Measurements from ENCODE around the gene ALDH7A1. TPM values are rescaled to one million over a fixed set of nuclear protein-coding genes. Genes with fewer than 3 reads are reported as not detected.

The ALDH7A1 gene
- total RNA-seq, 1 experiment from 2014 or later, result 176 TPM

DNA sequence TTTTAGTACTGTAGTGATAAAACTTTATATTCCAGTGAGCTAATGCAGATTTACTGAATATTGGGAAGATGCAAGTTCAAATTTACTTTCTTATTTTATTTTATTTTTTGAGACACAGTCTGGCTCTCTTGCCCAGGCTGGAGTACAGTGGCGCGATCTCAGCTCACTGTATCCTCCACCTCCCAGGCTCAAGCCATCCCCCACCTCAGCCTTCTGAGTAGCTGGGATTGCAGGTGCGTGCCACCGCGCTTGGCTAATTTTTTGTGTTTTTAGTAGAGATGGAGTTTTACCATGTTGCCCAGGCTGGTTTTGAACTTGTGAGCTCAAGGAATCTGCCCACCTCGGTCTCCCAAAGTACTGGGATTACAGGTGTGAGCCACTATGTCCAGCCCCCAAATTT, 15.6 kb upstream of the ALDH7A1 start:
- Mint-ChIP-seq H3K27me3 (ENCODE audit: low read depth) (no peaks in the 10 kb centered on the region), H3K27ac (no peak overlapping the region), H3K4me1 (peaks cover 5% of the 10 kb centered on the region), H3K9me3 (no peaks in the 10 kb centered on the region), H3K36me3 (peaks cover 54% of the 10 kb centered on the region), H3K4me3 (no peak overlapping the region)
- ChIA-PET POLR2A (no interaction called here), CTCF (interaction anchor here (1.1 to 1.5 kb wide), 2 partner anchors 9 to 11 kb away, joined by 4 read pairs; no protein-coding TSS in a partner anchor)
- DNase-seq (ENCODE audit: low spot score) (no peak), ATAC-seq (no peak)
- TF ChIP-seq, protein P1, sequence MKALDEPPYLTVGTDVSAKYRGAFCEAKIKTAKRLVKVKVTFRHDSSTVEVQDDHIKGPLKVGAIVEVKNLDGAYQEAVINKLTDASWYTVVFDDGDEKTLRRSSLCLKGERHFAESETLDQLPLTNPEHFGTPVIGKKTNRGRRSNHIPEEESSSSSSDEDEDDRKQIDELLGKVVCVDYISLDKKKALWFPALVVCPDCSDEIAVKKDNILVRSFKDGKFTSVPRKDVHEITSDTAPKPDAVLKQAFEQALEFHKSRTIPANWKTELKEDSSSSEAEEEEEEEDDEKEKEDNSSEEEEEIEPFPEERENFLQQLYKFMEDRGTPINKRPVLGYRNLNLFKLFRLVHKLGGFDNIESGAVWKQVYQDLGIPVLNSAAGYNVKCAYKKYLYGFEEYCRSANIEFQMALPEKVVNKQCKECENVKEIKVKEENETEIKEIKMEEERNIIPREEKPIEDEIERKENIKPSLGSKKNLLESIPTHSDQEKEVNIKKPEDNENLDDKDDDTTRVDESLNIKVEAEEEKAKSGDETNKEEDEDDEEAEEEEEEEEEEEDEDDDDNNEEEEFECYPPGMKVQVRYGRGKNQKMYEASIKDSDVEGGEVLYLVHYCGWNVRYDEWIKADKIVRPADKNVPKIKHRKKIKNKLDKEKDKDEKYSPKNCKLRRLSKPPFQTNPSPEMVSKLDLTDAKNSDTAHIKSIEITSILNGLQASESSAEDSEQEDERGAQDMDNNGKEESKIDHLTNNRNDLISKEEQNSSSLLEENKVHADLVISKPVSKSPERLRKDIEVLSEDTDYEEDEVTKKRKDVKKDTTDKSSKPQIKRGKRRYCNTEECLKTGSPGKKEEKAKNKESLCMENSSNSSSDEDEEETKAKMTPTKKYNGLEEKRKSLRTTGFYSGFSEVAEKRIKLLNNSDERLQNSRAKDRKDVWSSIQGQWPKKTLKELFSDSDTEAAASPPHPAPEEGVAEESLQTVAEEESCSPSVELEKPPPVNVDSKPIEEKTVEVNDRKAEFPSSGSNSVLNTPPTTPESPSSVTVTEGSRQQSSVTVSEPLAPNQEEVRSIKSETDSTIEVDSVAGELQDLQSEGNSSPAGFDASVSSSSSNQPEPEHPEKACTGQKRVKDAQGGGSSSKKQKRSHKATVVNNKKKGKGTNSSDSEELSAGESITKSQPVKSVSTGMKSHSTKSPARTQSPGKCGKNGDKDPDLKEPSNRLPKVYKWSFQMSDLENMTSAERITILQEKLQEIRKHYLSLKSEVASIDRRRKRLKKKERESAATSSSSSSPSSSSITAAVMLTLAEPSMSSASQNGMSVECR (CRISPR knock-in tag; IDR thresholded peaks at IDR 0.05; ENCODE audit: borderline replicate concordance), result no peak
- TF ChIP-seq TP53 (CRISPR knock-in tag; IDR thresholded peaks at IDR 0.05) (no peak), ZBTB21 (CRISPR knock-in tag; IDR thresholded peaks at IDR 0.05; ENCODE audit: borderline replicate concordance) (no peak)

DNA sequence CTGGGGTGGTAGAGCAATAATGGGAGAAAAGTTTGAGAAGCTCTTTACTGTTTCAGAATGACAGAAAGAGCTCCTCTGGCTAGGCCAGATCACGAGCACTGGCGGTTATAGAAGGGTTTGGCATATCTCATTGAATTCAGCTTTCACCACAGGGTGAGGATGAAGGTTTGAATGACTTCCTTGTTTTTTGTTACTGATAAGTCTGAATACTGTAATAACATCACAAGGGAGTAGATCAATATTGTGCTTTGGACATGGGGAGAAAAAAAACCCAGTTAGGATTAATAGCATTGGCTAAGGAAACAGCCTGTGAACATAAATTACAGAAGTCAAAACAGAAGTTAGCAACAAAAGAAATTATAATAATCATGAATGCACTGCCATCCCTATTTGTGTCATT, 15.1 kb upstream of the ALDH7A1 start:
- ChIA-PET POLR2A (no interaction called here), CTCF (interaction anchor here (1.0 to 1.5 kb wide), 3 partner anchors 9 to 15 kb away, joined by 4 read pairs; partner anchors contain the start of gene ALDH7A1)
- H3K4me1 Mint-ChIP-seq, result peaks cover 7% of the 10 kb centered on the region
- H3K27me3 Mint-ChIP-seq (ENCODE audit: low read depth), result no peaks in the 10 kb centered on the region
- no peak overlapping the region for H3K27ac Mint-ChIP-seq
- TF ChIP-seq, protein P2, sequence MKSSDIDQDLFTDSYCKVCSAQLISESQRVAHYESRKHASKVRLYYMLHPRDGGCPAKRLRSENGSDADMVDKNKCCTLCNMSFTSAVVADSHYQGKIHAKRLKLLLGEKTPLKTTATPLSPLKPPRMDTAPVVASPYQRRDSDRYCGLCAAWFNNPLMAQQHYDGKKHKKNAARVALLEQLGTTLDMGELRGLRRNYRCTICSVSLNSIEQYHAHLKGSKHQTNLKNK (CRISPR knock-in tag; IDR thresholded peaks at IDR 0.05), result no peak
- TF ChIP-seq, protein P3, sequence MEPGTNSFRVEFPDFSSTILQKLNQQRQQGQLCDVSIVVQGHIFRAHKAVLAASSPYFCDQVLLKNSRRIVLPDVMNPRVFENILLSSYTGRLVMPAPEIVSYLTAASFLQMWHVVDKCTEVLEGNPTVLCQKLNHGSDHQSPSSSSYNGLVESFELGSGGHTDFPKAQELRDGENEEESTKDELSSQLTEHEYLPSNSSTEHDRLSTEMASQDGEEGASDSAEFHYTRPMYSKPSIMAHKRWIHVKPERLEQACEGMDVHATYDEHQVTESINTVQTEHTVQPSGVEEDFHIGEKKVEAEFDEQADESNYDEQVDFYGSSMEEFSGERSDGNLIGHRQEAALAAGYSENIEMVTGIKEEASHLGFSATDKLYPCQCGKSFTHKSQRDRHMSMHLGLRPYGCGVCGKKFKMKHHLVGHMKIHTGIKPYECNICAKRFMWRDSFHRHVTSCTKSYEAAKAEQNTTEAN (CRISPR knock-in tag; IDR thresholded peaks at IDR 0.05), result no peak
- TF ChIP-seq, protein P4, sequence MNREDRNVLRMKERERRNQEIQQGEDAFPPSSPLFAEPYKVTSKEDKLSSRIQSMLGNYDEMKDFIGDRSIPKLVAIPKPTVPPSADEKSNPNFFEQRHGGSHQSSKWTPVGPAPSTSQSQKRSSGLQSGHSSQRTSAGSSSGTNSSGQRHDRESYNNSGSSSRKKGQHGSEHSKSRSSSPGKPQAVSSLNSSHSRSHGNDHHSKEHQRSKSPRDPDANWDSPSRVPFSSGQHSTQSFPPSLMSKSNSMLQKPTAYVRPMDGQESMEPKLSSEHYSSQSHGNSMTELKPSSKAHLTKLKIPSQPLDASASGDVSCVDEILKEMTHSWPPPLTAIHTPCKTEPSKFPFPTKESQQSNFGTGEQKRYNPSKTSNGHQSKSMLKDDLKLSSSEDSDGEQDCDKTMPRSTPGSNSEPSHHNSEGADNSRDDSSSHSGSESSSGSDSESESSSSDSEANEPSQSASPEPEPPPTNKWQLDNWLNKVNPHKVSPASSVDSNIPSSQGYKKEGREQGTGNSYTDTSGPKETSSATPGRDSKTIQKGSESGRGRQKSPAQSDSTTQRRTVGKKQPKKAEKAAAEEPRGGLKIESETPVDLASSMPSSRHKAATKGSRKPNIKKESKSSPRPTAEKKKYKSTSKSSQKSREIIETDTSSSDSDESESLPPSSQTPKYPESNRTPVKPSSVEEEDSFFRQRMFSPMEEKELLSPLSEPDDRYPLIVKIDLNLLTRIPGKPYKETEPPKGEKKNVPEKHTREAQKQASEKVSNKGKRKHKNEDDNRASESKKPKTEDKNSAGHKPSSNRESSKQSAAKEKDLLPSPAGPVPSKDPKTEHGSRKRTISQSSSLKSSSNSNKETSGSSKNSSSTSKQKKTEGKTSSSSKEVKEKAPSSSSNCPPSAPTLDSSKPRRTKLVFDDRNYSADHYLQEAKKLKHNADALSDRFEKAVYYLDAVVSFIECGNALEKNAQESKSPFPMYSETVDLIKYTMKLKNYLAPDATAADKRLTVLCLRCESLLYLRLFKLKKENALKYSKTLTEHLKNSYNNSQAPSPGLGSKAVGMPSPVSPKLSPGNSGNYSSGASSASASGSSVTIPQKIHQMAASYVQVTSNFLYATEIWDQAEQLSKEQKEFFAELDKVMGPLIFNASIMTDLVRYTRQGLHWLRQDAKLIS (CRISPR knock-in tag; IDR thresholded peaks at IDR 0.05; ENCODE audit: borderline replicate concordance), result no peak
- TF ChIP-seq ESRRA (CRISPR knock-in tag; IDR thresholded peaks at IDR 0.05; ENCODE audit: borderline replicate concordance), result no peak
- TF ChIP-seq ZNF416 (CRISPR knock-in tag; IDR thresholded peaks at IDR 0.05), result no peak
- TF ChIP-seq, protein P5, sequence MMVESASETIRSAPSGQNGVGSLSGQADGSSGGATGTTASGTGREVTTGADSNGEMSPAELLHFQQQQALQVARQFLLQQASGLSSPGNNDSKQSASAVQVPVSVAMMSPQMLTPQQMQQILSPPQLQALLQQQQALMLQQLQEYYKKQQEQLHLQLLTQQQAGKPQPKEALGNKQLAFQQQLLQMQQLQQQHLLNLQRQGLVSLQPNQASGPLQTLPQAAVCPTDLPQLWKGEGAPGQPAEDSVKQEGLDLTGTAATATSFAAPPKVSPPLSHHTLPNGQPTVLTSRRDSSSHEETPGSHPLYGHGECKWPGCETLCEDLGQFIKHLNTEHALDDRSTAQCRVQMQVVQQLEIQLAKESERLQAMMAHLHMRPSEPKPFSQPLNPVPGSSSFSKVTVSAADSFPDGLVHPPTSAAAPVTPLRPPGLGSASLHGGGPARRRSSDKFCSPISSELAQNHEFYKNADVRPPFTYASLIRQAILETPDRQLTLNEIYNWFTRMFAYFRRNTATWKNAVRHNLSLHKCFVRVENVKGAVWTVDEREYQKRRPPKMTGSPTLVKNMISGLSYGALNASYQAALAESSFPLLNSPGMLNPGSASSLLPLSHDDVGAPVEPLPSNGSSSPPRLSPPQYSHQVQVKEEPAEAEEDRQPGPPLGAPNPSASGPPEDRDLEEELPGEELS (CRISPR knock-in tag; IDR thresholded peaks at IDR 0.05), result no peak
- TF ChIP-seq IRF2 (CRISPR knock-in tag; IDR thresholded peaks at IDR 0.05; ENCODE audit: borderline replicate concordance, low read depth), result no peak
- no peak overlapping the region for H3K4me3 Mint-ChIP-seq
- DNase-seq (ENCODE audit: low spot score), result no peak
- H3K9me3 Mint-ChIP-seq, result no peaks in the 10 kb centered on the region
- ATAC-seq, result no peak
- H3K36me3 Mint-ChIP-seq, result peaks cover 54% of the 10 kb centered on the region

Measured in WTC11 (cell line).